PC-3 (cell line): ENCODE measurements around the gene HAUS7. TPM values are rescaled to one million over a fixed set of nuclear protein-coding genes. Genes with fewer than 3 reads are reported as not detected.

ENCODE experiments used
- ATAC-seq: fragments of 200-7000 bp; cut with Tn5 transposase; 2 replicates; pipeline ENCODE4 v1.9.1; 2020; ENCODE audit warnings: mild to moderate bottlenecking, moderate library complexity
- BruUV-seq: library from RNA; stranded (reverse); fragments of 400-500 nt; replicated peaks from 2 replicates; lab custom pipeline; 2021; lab: Mats Ljungman, UMichigan
- CTCF ChIA-PET: fragments of 300-600 bp; sonication (Branson Sonifier 250); formaldehyde crosslinking; loops from one replicate; lab custom pipeline; 2022; ENCODE audit warnings: antibody characterized with exemption; lab: Charles Lee
- POLR2A ChIA-PET: fragments of 300-600 bp; sonication (Branson Sonifier 250); formaldehyde crosslinking; loops from one replicate; lab custom pipeline; 2022; ENCODE audit warnings: antibody characterized with exemption; ENCODE audit not compliant: unreplicated experiment; lab: Charles Lee
- DNase-seq: peaks from one replicate; pipeline ENCODE4 v3.0.0-alpha.2; 2015
- H2AFZ ChIP-seq: fragments of 300-600 bp; sonication (generic); 2 replicates; pipeline ENCODE4 v1.6.0; 2016; ENCODE audit warnings: antibody characterized with exemption, low read length
- H3F3A ChIP-seq: fragments of 300-600 bp; sonication (generic); one replicate; pipeline ENCODE4 v1.6.0; 2017; ENCODE audit warnings: antibody characterized with exemption, low read length, control low read depth, mild to moderate bottlenecking; ENCODE audit not compliant: unreplicated experiment
- H3K27ac ChIP-seq: fragments of 300-600 bp; sonication (generic); 2 replicates; pipeline ENCODE4 v1.5.1; 2016; ENCODE audit warnings: mild to moderate bottlenecking, low read length
- H3K27me3 ChIP-seq: fragments of 300-600 bp; sonication (generic); 2 replicates; pipeline ENCODE4 v1.6.1; 2016; ENCODE audit warnings: low read length, mixed read lengths
- H3K36me3 ChIP-seq: fragments of 300-600 bp; sonication (generic); 2 replicates; pipeline ENCODE4 v1.6.1; 2016; ENCODE audit warnings: low read depth, mixed run types, low read length, mixed read lengths
- H3K4me1 ChIP-seq: fragments of 300-600 bp; sonication (generic); 2 replicates; pipeline ENCODE4 v1.5.1; 2016; ENCODE audit warnings: low read length; ENCODE audit not compliant: insufficient read depth
- H3K4me2 ChIP-seq: fragments of 300-600 bp; sonication (generic); 2 replicates; pipeline ENCODE4 v1.6.0; 2016; ENCODE audit warnings: low read length
- H3K4me3 ChIP-seq: fragments of 300-600 bp; sonication (generic); 2 replicates; pipeline ENCODE4 v1.5.1; 2016; ENCODE audit warnings: mild to moderate bottlenecking, low read length, mixed read lengths
- H3K79me2 ChIP-seq: fragments of 300-600 bp; sonication (generic); 2 replicates; pipeline ENCODE4 v1.6.1; 2017; ENCODE audit warnings: low read length, mixed read lengths
- H3K9ac ChIP-seq: fragments of 300-600 bp; sonication (generic); 2 replicates; pipeline ENCODE4 v1.6.0; 2016; ENCODE audit warnings: mild to moderate bottlenecking, low read length
- H3K9me2 ChIP-seq: fragments of 300-600 bp; sonication (generic); replicated peaks from 2 replicates; pipeline ENCODE4 v1.6.1; 2016; ENCODE audit warnings: mixed run types, low read length, mixed read lengths
- H3K9me3 ChIP-seq: fragments of 300-600 bp; sonication (generic); 2 replicates; pipeline ENCODE4 v1.6.1; 2016; ENCODE audit warnings: low read length, mixed read lengths
- H4K20me1 ChIP-seq: fragments of 300-600 bp; sonication (generic); 2 replicates; pipeline ENCODE4 v1.6.1; 2016; ENCODE audit warnings: low read length, mixed read lengths
- CTCF ChIP-seq: fragments of 300-600 bp; sonication (generic); conservative IDR thresholded peaks from 2 replicates; pipeline ENCODE4 v1.5.1; 2017; ENCODE audit warnings: antibody characterized with exemption, low read depth, mild to moderate bottlenecking, low read length
- EZH2 ChIP-seq: fragments of 300-600 bp; sonication (generic); IDR thresholded peaks from one replicate; pipeline ENCODE4 v1.6.1; 2017; ENCODE audit warnings: antibody characterized with exemption, mild to moderate bottlenecking, low read length; ENCODE audit not compliant: unreplicated experiment
- EZH2phosphoT487 ChIP-seq: fragments of 300-600 bp; sonication (generic); IDR thresholded peaks from 2 replicates; pipeline ENCODE4 v1.6.1; 2018; ENCODE audit warnings: mild to moderate bottlenecking, antibody characterized with exemption, low read length, borderline replicate concordance
- intact Hi-C: fragments of 100-400 bp; cut with micrococcal nuclease; formaldehyde crosslinking; loops from 2 replicates; pipeline ENCODE4 v1.9.0; 2023
- total RNA-seq: library from RNA; depleted of rRNA; stranded (reverse); fragments of >200 nt; gene quantifications from 2 replicates; pipeline ENCODE4 v1.2.3, GENCODE V29; 2014

The HAUS7 gene
- total RNA-seq, 1 experiment from 2014 or later = 46.0 TPM

- ATAC-seq = no peak
- no peak overlapping the region for H3K9ac ChIP-seq
- peaks cover 6% of the 10 kb centered on the region; the same call in 1 of the 2 replicates for H3K4me1 ChIP-seq
- H3F3A ChIP-seq = no peaks in the 10 kb centered on the region
- H3K4me2 ChIP-seq = no peak overlapping the region
- no peaks in the 10 kb centered on the region for H3K9me3 ChIP-seq
- no peak overlapping the region for H3K4me3 ChIP-seq
- ChIA-PET POLR2A (no interaction called here), CTCF (no interaction called here)
- no peak for DNase-seq
- no peaks in the 10 kb centered on the region for H3K9me2 ChIP-seq
- H3K79me2 ChIP-seq = no peaks in the 10 kb centered on the region
- H3K27ac ChIP-seq = no peak overlapping the region
- intact Hi-C loops = no loop called here
- H3K36me3 ChIP-seq = no peaks in the 10 kb centered on the region
- TF ChIP-seq EZH2 (no peak), EZH2phosphoT487 (no peak), CTCF (no peak)
- H2AFZ ChIP-seq = no peak overlapping the region
- no peaks in the 10 kb centered on the region for H3K27me3 ChIP-seq
- no peaks in the 10 kb centered on the region for H4K20me1 ChIP-seq
- BruUV-seq = no TSS peak
Measured at GRCh38 chrX:153441296-153441695, 29.1 kb downstream of the HAUS7 start.

GRCh38 chrX:153440556-153441135 is 29.7 kb downstream of the HAUS7 start:
- H2AFZ ChIP-seq = no peak overlapping the region
- H3K79me2 ChIP-seq = no peaks in the 10 kb centered on the region
- intact Hi-C loops = no loop called here
- H3K27me3 ChIP-seq = no peaks in the 10 kb centered on the region
- H3K4me1 ChIP-seq = peaks cover 6% of the 10 kb centered on the region; the same call in 1 of the 2 replicates
- ChIA-PET POLR2A (no interaction called here), CTCF (no interaction called here)
- no peak for TF ChIP-seq EZH2
- no peak for TF ChIP-seq CTCF
- no peak for TF ChIP-seq EZH2phosphoT487
- no peaks in the 10 kb centered on the region for H3K36me3 ChIP-seq
- DNase-seq = no peak
- no peak overlapping the region for H3K4me3 ChIP-seq
- H3K4me2 ChIP-seq = no peak overlapping the region
- no TSS peak for BruUV-seq
- H4K20me1 ChIP-seq = no peaks in the 10 kb centered on the region
- H3K9me2 ChIP-seq = no peaks in the 10 kb centered on the region
- no peak for ATAC-seq
- H3F3A ChIP-seq = no peaks in the 10 kb centered on the region
- H3K9me3 ChIP-seq = no peaks in the 10 kb centered on the region
- H3K27ac ChIP-seq = no peak overlapping the region
- no peak overlapping the region for H3K9ac ChIP-seq

- H3F3A ChIP-seq = no peaks in the 10 kb centered on the region
- H3K79me2 ChIP-seq = no peaks in the 10 kb centered on the region
- no peak overlapping the region for H2AFZ ChIP-seq
- no peak overlapping the region for H3K27ac ChIP-seq
- ChIA-PET CTCF (no interaction called here), POLR2A (no interaction called here)
- DNase-seq = no peak
- intact Hi-C loops = no loop called here
- H3K4me3 ChIP-seq = no peak overlapping the region
- no peak overlapping the region for H3K4me2 ChIP-seq
- TF ChIP-seq CTCF (no peak), EZH2 (no peak), EZH2phosphoT487 (no peak)
- BruUV-seq = no TSS peak
- no peak for ATAC-seq
- H3K9ac ChIP-seq = no peak overlapping the region
- no peaks in the 10 kb centered on the region for H3K9me3 ChIP-seq
- no peaks in the 10 kb centered on the region for H4K20me1 ChIP-seq
- no peaks in the 10 kb centered on the region for H3K9me2 ChIP-seq
- H3K4me1 ChIP-seq = peaks cover 6% of the 10 kb centered on the region; the same call in 1 of the 2 replicates
- no peaks in the 10 kb centered on the region for H3K27me3 ChIP-seq
- H3K36me3 ChIP-seq = no peaks in the 10 kb centered on the region
Measured at GRCh38 chrX:153439977-153440376, 30.4 kb downstream of the HAUS7 start.
